Neural cell (in vitro differentiated cells): ENCODE data around the gene HNRNPLL. TPM values are rescaled to one million over a fixed set of nuclear protein-coding genes. Genes with fewer than 3 reads are reported as not detected.

Source experiments
- H2AFZ ChIP-seq: fragments of 200-600, 300-800 bp; sonication (generic), shearing (Covaris generic); 2 replicates; pipeline ENCODE4 v1.6.0; 2014; ENCODE audit warnings: low read depth, mild to moderate bottlenecking, antibody characterized with exemption, low read length, moderate library complexity
- H3F3A ChIP-seq: fragments of 200-600 bp; shearing (Covaris generic); 2 replicates; pipeline ENCODE4 v1.6.1; 2016; ENCODE audit warnings: mild to moderate bottlenecking, moderate library complexity, mixed read lengths, antibody characterized with exemption, low read length; ENCODE audit not compliant: insufficient read depth, poor library complexity, severe bottlenecking
- H3K27ac ChIP-seq: fragments of 200-600, 300-800 bp; sonication (generic), shearing (Covaris generic); 2 replicates; pipeline ENCODE4 v1.5.1; 2014; ENCODE audit warnings: mild to moderate bottlenecking, low read length, moderate library complexity
- H3K27me3 ChIP-seq: fragments of 300-800, 200-600 bp; sonication (generic), shearing (Covaris generic); 2 replicates; pipeline ENCODE4 v1.6.0; 2014; ENCODE audit warnings: mild to moderate bottlenecking, low read depth, low read length, moderate library complexity; ENCODE audit not compliant: insufficient read depth
- H3K36me3 ChIP-seq: fragments of 300-800, 200-600 bp; sonication (generic), shearing (Covaris generic); 2 replicates; pipeline ENCODE4 v1.5.1; 2014; ENCODE audit warnings: mild to moderate bottlenecking, antibody characterized with exemption, low read length, moderate library complexity; ENCODE audit not compliant: insufficient read depth
- H3K4me2 ChIP-seq: fragments of 300-800, 200-600 bp; sonication (generic), shearing (Covaris generic); 2 replicates; pipeline ENCODE4 v1.6.0; 2014; ENCODE audit warnings: mild to moderate bottlenecking, low read length
- H3K4me3 ChIP-seq: fragments of 300-800, 200-600 bp; sonication (generic), shearing (Covaris generic); 2 replicates; pipeline ENCODE4 v1.5.1; 2014; ENCODE audit warnings: mild to moderate bottlenecking, low read length, moderate library complexity
- H3K79me2 ChIP-seq: fragments of 200-600 bp; shearing (Covaris generic); replicated peaks from 2 replicates; pipeline ENCODE4 v1.6.0; 2014; ENCODE audit warnings: mild to moderate bottlenecking, low read length, moderate library complexity; ENCODE audit not compliant: insufficient read depth
- H3K9ac ChIP-seq: fragments of 300-800, 200-600 bp; sonication (generic), shearing (Covaris generic); 2 replicates; pipeline ENCODE4 v1.6.1; 2016; ENCODE audit warnings: mild to moderate bottlenecking, low read length, mixed read lengths
- H3K9me2 ChIP-seq: fragments of 200-600 bp; shearing (Covaris generic); 2 replicates; pipeline ENCODE4 v1.6.1; 2016; ENCODE audit warnings: mild to moderate bottlenecking, low read length, mixed read lengths; ENCODE audit not compliant: insufficient read depth
- H3K9me3 ChIP-seq: fragments of 200-600, 300-800 bp; sonication (generic), shearing (Covaris generic); 2 replicates; pipeline ENCODE4 v1.6.1; 2016; ENCODE audit warnings: mild to moderate bottlenecking, mixed run types, low read length, moderate library complexity, mixed read lengths
- H4K20me1 ChIP-seq: fragments of 200-600 bp; shearing (Covaris generic); 2 replicates; pipeline ENCODE4 v1.6.1; 2016; ENCODE audit warnings: mild to moderate bottlenecking, mixed run types; ENCODE audit not compliant: insufficient read depth
- EP300 ChIP-seq: fragments of 450-650 bp; conservative IDR thresholded peaks from 2 replicates; pipeline ENCODE4 v1.6.1; 2014; ENCODE audit warnings: antibody characterized with exemption, mild to moderate bottlenecking, moderate library complexity; ENCODE audit not compliant: poor library complexity, severe bottlenecking
- EZH2 ChIP-seq: fragments of 200-600, 300-800 bp; shearing (Covaris generic), sonication (generic); IDR thresholded peaks from 2 replicates; pipeline ENCODE4 v1.6.1; 2014; ENCODE audit warnings: antibody characterized with exemption, low read length, borderline replicate concordance, mild to moderate bottlenecking; ENCODE audit not compliant: insufficient read depth, poor library complexity, severe bottlenecking
- MXI1 ChIP-seq: fragments of 450-650 bp; conservative IDR thresholded peaks from 2 replicates; pipeline ENCODE4 v1.6.1; 2014; ENCODE audit warnings: antibody characterized with exemption, mild to moderate bottlenecking; ENCODE audit not compliant: poor library complexity, severe bottlenecking
- POLR2AphosphoS5 ChIP-seq: IDR thresholded peaks from 2 replicates; pipeline ENCODE4 v1.6.1; 2012
- RAD21 ChIP-seq: fragments of 450-650 bp; conservative IDR thresholded peaks from 2 replicates; pipeline ENCODE4 v1.6.1; 2014; ENCODE audit warnings: antibody characterized with exemption, mild to moderate bottlenecking, moderate library complexity
- SMC3 ChIP-seq: fragments of 450-650 bp; conservative IDR thresholded peaks from 2 replicates; pipeline ENCODE4 v1.6.1; 2014; ENCODE audit warnings: antibody characterized with exemption, mild to moderate bottlenecking, moderate library complexity; ENCODE audit not compliant: poor library complexity
- TAF1 ChIP-seq: IDR thresholded peaks from 2 replicates; pipeline ENCODE4 v1.6.1; 2012; ENCODE audit warnings: low read depth
- polyA plus RNA-seq: library from polyadenylated mRNA; depleted of rRNA; stranded (reverse); fragments of >200 nt; gene quantifications from 2 replicates; pipeline ENCODE4 v1.2.3, GENCODE V29; 2014
- TF ChIP-seq, protein P1 (sequence below): IDR thresholded peaks from 2 replicates; pipeline ENCODE4 v1.6.1; 2012; ENCODE audit warnings: borderline replicate concordance
- TF ChIP-seq, protein P2 (sequence below): fragments of 450-650 bp; IDR thresholded peaks from 2 replicates; pipeline ENCODE4 v1.5.1; 2014; ENCODE audit warnings: antibody characterized with exemption, mild to moderate bottlenecking, moderate library complexity; ENCODE audit not compliant: poor library complexity, severe bottlenecking

HNRNPLL gene
- polyA plus RNA-seq, 1 donor from 2014 or later, result 63.5 TPM

DNA sequence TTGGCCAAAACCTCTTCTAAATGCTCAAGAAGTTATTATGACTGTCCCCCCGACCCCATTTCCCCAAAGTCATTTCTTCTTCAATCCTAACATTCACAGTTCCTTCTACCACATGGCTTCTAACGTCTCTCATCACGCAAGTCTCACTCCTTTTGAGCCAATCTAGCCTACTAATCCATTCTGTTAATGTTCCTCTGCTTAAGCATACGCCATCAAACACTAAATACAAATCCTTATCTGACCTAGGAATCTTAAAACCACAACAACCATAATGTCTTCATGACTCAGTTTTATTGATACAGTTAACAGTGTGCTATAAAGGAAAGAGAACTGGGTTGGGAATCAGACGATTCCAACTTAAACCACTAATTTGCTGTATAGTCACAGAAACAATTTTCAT is 23.9 kb downstream of the HNRNPLL start:
- Histone ChIP-seq H3K9ac (no peak overlapping the region), H4K20me1 (no peaks in the 10 kb centered on the region), H3K9me2 (no peaks in the 10 kb centered on the region), H3F3A (no peaks in the 10 kb centered on the region), H3K79me2 (peaks cover 16% of the 10 kb centered on the region), H3K36me3 (peaks cover 3% of the 10 kb centered on the region), H3K27me3 (no peaks in the 10 kb centered on the region), H3K4me2 (no peak overlapping the region), H2AFZ (no peak overlapping the region), H3K4me3 (no peak overlapping the region), H3K9me3 (no peaks in the 10 kb centered on the region), H3K27ac (no peak overlapping the region)
- TF ChIP-seq, protein P1, sequence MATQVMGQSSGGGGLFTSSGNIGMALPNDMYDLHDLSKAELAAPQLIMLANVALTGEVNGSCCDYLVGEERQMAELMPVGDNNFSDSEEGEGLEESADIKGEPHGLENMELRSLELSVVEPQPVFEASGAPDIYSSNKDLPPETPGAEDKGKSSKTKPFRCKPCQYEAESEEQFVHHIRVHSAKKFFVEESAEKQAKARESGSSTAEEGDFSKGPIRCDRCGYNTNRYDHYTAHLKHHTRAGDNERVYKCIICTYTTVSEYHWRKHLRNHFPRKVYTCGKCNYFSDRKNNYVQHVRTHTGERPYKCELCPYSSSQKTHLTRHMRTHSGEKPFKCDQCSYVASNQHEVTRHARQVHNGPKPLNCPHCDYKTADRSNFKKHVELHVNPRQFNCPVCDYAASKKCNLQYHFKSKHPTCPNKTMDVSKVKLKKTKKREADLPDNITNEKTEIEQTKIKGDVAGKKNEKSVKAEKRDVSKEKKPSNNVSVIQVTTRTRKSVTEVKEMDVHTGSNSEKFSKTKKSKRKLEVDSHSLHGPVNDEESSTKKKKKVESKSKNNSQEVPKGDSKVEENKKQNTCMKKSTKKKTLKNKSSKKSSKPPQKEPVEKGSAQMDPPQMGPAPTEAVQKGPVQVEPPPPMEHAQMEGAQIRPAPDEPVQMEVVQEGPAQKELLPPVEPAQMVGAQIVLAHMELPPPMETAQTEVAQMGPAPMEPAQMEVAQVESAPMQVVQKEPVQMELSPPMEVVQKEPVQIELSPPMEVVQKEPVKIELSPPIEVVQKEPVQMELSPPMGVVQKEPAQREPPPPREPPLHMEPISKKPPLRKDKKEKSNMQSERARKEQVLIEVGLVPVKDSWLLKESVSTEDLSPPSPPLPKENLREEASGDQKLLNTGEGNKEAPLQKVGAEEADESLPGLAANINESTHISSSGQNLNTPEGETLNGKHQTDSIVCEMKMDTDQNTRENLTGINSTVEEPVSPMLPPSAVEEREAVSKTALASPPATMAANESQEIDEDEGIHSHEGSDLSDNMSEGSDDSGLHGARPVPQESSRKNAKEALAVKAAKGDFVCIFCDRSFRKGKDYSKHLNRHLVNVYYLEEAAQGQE, result no peak
- TF ChIP-seq EZH2, result no peak
- no peak for TF ChIP-seq POLR2AphosphoS5
- no peak for TF ChIP-seq EP300
- TF ChIP-seq, protein P2, sequence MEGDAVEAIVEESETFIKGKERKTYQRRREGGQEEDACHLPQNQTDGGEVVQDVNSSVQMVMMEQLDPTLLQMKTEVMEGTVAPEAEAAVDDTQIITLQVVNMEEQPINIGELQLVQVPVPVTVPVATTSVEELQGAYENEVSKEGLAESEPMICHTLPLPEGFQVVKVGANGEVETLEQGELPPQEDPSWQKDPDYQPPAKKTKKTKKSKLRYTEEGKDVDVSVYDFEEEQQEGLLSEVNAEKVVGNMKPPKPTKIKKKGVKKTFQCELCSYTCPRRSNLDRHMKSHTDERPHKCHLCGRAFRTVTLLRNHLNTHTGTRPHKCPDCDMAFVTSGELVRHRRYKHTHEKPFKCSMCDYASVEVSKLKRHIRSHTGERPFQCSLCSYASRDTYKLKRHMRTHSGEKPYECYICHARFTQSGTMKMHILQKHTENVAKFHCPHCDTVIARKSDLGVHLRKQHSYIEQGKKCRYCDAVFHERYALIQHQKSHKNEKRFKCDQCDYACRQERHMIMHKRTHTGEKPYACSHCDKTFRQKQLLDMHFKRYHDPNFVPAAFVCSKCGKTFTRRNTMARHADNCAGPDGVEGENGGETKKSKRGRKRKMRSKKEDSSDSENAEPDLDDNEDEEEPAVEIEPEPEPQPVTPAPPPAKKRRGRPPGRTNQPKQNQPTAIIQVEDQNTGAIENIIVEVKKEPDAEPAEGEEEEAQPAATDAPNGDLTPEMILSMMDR, result no peak
- no peak for TF ChIP-seq TAF1
- TF ChIP-seq MXI1, result no peak
- TF ChIP-seq RAD21, result no peak
- TF ChIP-seq SMC3, result no peak

DNA sequence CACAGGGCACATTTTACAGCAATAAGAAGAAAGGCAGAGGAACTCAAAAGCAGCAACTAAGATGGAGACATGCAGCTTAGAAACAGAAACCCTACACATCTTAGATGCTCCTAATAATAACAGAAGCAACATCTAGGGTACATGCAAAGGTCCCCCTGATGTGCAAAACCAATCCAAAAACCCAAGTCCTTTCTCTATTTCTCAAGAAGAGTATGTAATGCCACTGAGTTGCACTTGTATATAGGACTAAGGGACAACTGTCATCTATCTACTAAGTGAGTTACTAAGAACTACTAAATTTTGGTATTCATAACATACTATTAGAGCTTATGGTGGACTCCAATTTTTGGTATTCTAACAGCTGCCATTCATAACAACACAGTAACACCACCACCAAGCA is 28.4 kb downstream of the HNRNPLL start:
- Histone ChIP-seq H3K27me3 (no peaks in the 10 kb centered on the region), H3F3A (no peaks in the 10 kb centered on the region), H3K4me3 (no peak overlapping the region), H3K36me3 (peaks cover 6% of the 10 kb centered on the region), H2AFZ (no peak overlapping the region), H3K9me2 (no peaks in the 10 kb centered on the region), H3K9ac (no peak overlapping the region), H3K79me2 (peaks cover 10% of the 10 kb centered on the region), H3K27ac (no peak overlapping the region), H3K4me2 (no peak overlapping the region), H4K20me1 (no peaks in the 10 kb centered on the region), H3K9me3 (no peaks in the 10 kb centered on the region)
- TF ChIP-seq MXI1 (no peak), POLR2AphosphoS5 (no peak), EP300 (no peak), RAD21 (no peak), EZH2 (no peak), SMC3 (no peak), TAF1 (no peak)
- TF ChIP-seq, protein P1, result no peak
- TF ChIP-seq, protein P2, result no peak
